AG20443 (cell line): ENCODE data around the gene ZNF566.
A peak's percentile ranks its signal among the peaks of the same experiment; 100 is the strongest.

Source experiments
- DNase-seq: peaks from one replicate; pipeline ENCODE4 v3.0.0; 2012; ENCODE audit warnings: low spot score, mixed read lengths

Gene ZNF566

GRCh38 chr19:36441339-36441738 is 48.0 kb downstream of the ZNF566 start:
- no peak for DNase-seq

DNA sequence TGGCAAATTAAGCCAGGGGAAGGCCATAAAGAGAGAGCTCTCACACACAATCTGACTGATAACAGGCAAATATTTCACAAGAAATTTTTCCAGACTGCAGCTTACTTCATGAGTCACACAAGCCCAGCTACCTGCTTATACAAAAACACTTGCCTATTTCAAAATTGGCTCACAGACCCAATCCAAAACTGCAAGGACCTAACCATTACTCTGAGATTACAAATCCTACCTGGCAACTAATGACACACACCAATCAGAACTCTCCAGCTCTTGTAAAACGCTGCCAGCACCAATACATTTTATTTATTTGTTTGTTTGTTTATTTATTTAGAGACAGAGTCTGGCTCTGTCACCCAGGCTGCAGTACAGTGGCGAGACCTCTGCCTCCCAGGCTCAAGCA is 52.8 kb downstream of the ZNF566 start:
- DNase-seq = peak; percentile 20

DNA sequence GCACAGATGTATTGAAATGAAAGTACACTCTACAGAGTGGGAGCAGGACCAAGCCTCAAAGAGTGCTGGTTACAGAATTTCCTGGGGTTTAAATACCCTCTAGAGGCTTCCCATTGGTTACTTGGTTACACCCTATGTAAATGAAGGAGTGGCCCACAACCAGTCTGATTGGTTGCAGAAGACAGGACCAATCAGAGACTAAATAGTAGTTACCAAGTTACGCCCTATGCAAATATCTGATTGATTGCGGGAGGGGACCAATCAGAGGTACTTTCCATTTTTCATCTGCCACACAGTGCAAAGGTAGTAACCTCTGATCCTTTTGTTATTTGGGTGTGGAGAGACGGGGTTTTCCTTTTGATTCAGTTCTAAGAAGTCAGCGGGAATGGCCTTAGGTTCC is 65.4 kb downstream of the ZNF566 start:
- DNase-seq = no peak

DNA sequence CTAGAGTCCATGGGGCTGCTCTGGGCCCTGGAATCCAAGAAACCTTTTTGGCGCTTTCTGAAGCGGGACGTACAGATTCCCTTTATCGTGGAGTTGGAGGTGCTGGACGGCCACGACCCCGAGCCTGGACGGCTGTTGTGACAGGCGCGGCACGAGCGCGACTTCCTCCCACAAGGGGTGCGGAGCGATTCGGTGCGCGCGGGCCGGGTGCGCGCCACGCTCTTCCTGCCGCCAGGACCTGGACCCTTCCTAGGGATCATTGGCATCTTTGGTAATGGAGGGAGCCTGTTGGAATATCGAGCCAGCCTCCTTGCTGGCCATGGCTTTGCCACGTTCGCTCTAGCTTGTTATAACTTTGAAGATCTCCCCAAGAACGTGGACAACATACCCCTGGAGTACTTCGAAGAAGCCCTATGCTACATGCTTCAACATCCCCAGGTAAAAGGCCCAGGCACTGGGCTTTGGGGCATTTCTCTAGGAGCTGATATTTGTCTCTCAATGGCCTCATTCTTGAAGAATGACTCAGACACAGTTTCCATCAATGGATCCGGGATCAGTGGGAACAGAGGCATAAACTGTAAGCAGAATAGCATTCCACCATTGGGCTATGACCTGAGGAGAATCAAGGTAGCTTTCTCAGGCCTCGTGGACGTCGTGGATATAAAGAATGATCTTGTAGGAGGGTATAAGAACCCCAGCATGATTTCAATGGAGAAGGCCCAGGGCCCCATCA is 67.4 kb downstream of the ZNF566 start:
- no peak for DNase-seq

- DNase-seq = peak; percentile 66
Measured at GRCh38 chr19:36420961-36421748, 68.2 kb downstream of the ZNF566 start.

DNA sequence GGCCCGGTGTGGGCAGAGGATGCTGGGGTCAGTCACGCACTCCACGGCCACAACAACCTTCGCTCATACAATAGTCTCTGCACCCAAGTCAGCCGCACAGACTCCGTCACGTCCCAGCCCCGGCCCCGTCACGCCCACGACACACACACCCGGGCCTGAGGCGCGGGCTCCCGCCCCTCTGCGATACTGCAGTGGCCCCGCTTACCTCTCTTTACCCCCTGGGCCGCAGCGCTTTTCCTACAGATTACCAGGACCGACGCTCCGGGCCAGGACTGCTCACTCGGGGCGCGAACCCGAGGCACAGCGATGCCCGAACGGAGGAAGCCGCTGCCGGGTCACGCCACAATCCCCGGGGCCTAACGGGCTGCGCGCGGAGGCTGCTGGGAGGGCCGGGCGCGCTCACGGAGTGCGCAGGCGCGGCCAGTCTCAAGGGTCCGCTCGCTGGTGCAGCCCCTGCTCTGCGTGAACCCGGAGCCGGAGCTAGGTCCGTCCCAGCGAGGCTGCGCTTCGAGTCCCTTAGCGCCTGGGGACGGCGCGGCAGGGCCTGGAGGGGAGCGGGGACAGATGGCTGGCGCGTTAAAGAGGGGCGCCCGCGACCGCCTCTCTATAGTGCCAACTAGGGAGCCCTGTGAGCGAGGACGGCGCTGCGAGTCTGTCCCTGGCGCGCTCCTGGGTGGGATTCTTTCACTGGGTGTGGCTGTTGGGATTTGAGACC is 70.9 kb downstream of the ZNF566 start, which contains the start of gene ZFP82:
Gene ZFP82, minus strand, starts transcription at position 358 of the 715 bp plus-strand sequence. CDS start 8,855 bp downstream, outside the sequence.
- peak; percentile 98 for DNase-seq

DNA sequence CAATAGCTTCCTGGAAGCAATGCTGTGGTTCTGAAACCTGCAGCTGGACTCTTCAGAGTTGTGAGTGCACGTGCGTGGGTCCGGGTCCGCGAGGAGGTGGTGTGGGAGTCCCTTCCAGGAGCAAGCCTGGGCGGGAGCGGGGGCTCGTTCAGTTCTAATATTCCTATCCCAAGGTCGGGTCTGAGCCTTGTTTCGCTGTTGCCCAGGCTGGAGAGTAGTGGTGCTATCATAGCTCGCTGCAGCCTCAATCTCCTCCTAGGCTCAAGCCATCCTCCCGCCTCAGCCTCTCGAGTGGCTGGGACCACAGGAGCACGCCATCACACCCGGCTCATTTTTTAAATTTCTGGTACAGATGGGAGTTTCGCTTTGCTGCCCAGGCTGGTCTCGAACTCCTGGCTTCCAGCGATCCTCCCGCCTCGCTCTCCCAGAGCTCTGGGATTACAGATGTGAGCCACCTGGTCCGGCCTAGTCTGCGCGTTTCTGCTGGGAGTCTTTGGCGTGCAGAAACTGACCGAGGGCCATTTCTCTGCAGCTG is 71.5 kb downstream of the ZNF566 start:
- no peak for DNase-seq

DNA sequence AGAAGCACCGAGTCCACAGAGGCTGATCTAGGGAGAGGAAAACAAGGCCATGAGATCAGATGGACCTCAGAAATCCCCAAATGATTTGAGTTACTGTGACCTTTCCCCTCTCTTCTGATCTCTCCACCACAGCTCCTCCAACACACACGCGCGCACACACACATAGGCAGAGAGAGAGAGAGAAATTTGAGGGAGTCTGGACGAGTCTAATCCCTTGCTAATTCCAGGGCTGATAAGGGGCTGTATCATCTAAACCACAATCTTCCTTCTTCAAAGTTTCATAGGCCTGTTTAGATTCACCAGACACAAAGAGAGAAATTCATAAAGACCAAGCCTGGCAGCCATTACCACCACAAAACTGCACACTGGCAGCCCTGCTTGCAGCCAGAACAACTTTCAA is 79.5 kb downstream of the ZNF566 start:
- no peak for DNase-seq

GRCh38 chr19:36408101-36408500 is 81.3 kb downstream of the ZNF566 start:
- DNase-seq = no peak

DNA sequence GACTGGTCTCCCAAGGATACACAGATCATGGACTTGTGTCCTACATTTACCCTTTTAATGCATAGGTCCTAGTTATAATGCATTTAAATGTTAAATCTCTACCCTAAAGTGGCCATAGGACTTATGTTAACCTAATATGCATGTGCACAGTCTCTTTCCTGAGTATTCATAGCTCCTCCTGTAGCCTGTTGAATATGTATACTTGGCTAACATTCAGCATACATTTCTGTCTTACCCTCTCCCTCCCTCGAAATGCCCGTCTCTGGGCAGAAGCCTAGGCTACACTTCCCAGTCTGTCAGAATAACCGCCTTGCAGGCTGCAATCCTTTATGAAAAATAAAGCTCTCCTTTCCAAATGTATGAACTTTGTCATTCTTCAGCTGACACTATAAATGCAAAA is 84.9 kb downstream of the ZNF566 start:
- no peak for DNase-seq

- DNase-seq = no peak
Measured at GRCh38 chr19:36401475-36401874, 87.9 kb downstream of the ZNF566 start.

GRCh38 chr19:36398571-36398970 is 90.8 kb downstream of the ZNF566 start:
- no peak for DNase-seq
